Large intestine (tissue), 3 donors: ENCODE measurements around the gene SH2D3C. TPM values are rescaled to one million over a fixed set of nuclear protein-coding genes. Genes with fewer than 3 reads are reported as not detected.

Source experiments
- DNase-seq, 2 donors: peaks; one replicate each; pipeline versions ENCODE4 v3.0.0 to v3.0.0-alpha.2; 2013
- H3K27ac ChIP-seq: one replicate; pipeline ENCODE4 v1.5.1; 2013; ENCODE audit warnings: low read length
- H3K27me3 ChIP-seq: 2 replicates; pipeline ENCODE4 v1.6.1; 2013; ENCODE audit warnings: low read length; ENCODE audit not compliant: control insufficient read depth, insufficient read depth
- H3K36me3 ChIP-seq: 2 replicates; pipeline ENCODE4 v1.6.1; 2013; ENCODE audit warnings: low read length; ENCODE audit not compliant: control insufficient read depth, insufficient read depth
- H3K4me1 ChIP-seq: one replicate; pipeline ENCODE4 v1.6.1; 2013; ENCODE audit warnings: low read length; ENCODE audit not compliant: control insufficient read depth, insufficient read depth
- H3K4me3 ChIP-seq: one replicate; pipeline ENCODE4 v1.5.1; 2013; ENCODE audit warnings: low read length
- H3K9me3 ChIP-seq: one replicate; pipeline ENCODE4 v1.6.1; 2013; ENCODE audit warnings: mild to moderate bottlenecking, low read depth, low read length, moderate library complexity; ENCODE audit not compliant: control insufficient read depth
- WGBS: methylation state at CpG from one replicate; pipeline ENCODE4 v1.1.5; 2013; ENCODE audit warnings: low lambda C conversion rate; ENCODE audit not compliant: insufficient coverage; 5-methylcytosine and 5-hydroxymethylcytosine counted together
- polyA plus RNA-seq: library from polyadenylated mRNA; unstranded; fragments of 120-200 nt; gene quantifications from one replicate; pipeline ENCODE4 v1.2.1, GENCODE V29; 2013

SH2D3C gene
- polyA plus RNA-seq, 1 donor, result 7.4 TPM

DNA sequence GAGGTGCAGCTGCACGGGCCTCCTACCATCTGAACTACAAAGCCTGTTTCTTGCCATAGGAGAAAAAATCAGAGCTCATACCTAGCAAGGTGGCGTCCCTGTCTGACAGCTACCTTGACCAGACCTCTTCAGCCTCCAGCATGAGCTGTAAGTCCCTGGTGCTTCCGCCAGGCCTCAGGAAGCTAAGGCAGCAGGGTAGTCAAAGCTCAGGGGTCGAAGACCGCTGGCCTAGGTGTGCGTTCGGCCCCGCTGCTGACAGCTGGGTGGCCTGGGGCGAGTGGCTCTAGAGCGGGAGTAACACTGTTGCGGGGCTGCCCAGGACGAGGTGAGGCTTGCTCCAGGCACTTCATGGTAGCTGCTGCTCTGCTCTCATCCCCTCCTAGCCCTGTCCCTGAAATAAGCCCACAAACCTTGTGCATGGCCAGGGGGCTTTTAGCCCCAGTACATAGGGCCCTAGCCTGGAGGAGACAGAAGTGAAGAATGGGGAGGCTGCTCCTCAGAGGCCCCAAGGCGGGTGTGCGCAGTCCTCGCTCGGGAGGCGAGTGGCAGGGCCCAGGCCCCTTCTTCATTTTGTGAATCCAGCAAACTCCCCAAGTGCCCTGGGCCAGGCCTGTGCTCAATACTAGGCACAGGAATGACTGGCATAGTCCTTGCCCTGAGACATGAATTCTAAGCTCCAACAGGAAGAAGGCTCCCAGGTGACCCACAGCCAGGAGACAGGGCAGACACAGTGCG is 48.8 kb downstream of the SH2D3C start:
- WGBS, result no CpG with 5 or more reads among the region's 18 CpGs
- DNase-seq, result no peak
- peaks cover 20% of the 10 kb centered on the region for H3K36me3 ChIP-seq
- no peak overlapping the region for H3K4me3 ChIP-seq
- H3K27me3 ChIP-seq, result no peaks in the 10 kb centered on the region
- peaks cover under 1% of the 10 kb centered on the region for H3K9me3 ChIP-seq
- H3K27ac ChIP-seq, result no peak overlapping the region
- H3K4me1 ChIP-seq, result peaks cover 7% of the 10 kb centered on the region

DNA sequence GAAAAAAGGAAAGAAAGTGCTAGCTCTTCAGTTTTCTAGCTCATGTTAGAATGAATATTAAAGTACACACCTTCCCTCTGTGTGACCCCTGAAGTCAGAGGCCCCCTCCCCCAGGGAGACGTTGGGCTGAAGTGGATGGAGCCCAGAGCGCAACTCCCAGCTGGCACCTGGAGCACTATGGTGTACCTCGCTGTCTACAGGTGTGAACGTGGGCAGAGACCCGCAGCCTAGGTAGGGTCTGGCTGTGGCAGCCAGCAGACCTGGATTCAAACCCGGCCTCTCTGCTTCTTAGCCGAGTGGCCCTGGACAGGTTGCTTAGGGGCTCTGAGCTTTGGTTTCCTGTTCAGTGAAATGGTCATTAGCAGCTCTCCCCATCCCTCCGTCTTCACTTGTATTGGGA is 49.7 kb downstream of the SH2D3C start:
- H3K4me3 ChIP-seq, result no peak overlapping the region
- H3K9me3 ChIP-seq, result peaks cover 3% of the 10 kb centered on the region
- no CpG with 5 or more reads among the region's 8 CpGs for WGBS
- H3K27ac ChIP-seq, result no peak overlapping the region
- H3K27me3 ChIP-seq, result no peaks in the 10 kb centered on the region
- DNase-seq, result no peak
- H3K36me3 ChIP-seq, result peaks cover 20% of the 10 kb centered on the region
- no peaks in the 10 kb centered on the region for H3K4me1 ChIP-seq

DNA sequence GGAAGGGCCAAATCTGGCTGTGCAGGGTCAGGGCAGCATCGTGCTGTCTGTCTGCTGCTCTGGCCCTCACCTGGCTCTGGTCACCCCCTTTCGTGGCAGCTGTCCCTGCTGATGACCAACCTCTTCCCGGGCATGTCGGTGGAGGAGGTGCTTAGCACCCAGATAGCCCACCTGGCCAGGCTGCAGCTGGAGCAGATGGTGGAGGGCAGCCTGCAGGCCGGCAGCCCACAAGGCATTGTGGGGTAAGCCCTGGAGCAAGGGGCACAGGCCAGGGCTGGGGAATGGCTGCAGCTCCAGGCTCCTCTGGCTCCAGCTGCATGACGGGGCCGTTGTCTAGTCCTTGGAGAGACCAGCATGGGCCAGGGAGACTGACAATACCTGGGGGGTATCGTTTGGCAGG is 51.6 kb downstream of the SH2D3C start:
- no peak for DNase-seq
- H3K9me3 ChIP-seq, result peaks cover 3% of the 10 kb centered on the region
- H3K27ac ChIP-seq, result no peak overlapping the region
- no CpG with 5 or more reads among the region's 8 CpGs for WGBS
- peaks cover 6% of the 10 kb centered on the region for H3K36me3 ChIP-seq
- H3K4me1 ChIP-seq, result no peaks in the 10 kb centered on the region
- H3K27me3 ChIP-seq, result no peaks in the 10 kb centered on the region
- no peak overlapping the region for H3K4me3 ChIP-seq

DNA sequence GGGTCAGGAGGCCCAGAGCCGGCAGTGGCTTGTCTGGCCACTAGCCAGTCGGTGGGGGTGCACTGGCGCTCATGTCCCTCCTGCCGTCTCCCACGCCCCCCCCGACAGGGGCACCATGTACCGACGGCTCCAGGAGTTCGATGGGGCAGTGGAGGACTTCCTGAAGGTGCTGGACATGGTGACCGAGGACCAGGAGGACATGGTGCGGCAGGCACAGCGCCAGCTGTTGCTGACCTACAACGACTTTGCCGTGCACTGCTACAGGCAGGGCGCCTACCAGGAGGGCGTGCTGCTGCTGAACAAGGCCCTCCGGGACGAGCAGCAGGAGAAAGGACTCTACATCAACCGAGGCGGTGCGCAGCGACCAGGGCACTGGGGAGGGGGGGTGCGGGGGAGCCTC is 54.5 kb downstream of the SH2D3C start:
- H3K27ac ChIP-seq, result no peak overlapping the region
- no peak for DNase-seq

DNA sequence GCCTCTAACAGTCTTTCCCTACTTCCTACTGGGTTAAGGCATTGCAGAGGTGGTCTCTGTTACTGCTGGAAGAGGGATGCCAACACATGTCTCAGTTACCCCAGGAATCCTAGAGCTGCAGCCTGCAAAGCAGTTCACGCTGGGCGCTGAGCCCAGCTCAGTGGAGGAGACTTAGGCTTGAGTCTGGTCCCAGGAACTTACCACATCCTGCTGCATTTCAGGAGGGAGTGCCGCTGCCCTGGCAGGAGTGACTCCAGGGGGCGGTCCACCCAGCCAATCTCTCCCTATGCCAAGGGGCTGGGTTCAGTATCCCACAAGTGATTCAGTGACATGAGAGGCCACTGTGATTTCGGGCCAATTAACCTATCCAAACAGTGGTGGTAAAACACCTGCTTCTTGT is 55.0 kb downstream of the SH2D3C start:
- H3K27me3 ChIP-seq, result no peaks in the 10 kb centered on the region
- no peaks in the 10 kb centered on the region for H3K36me3 ChIP-seq
- no peak overlapping the region for H3K27ac ChIP-seq
- DNase-seq, result no peak
- no CpG with 5 or more reads among the region's 5 CpGs for WGBS
- H3K4me1 ChIP-seq, result no peaks in the 10 kb centered on the region
- no peak overlapping the region for H3K4me3 ChIP-seq
- peaks cover 3% of the 10 kb centered on the region for H3K9me3 ChIP-seq

More for the DNA sequence above, 54.5 kb downstream of the SH2D3C start:
- Histone ChIP-seq H3K4me3 (no peak overlapping the region), H3K9me3 (peaks cover 3% of the 10 kb centered on the region), H3K27me3 (no peaks in the 10 kb centered on the region), H3K4me1 (no peaks in the 10 kb centered on the region), H3K36me3 (no peaks in the 10 kb centered on the region)
- WGBS, result no CpG with 5 or more reads among the region's 23 CpGs

DNA sequence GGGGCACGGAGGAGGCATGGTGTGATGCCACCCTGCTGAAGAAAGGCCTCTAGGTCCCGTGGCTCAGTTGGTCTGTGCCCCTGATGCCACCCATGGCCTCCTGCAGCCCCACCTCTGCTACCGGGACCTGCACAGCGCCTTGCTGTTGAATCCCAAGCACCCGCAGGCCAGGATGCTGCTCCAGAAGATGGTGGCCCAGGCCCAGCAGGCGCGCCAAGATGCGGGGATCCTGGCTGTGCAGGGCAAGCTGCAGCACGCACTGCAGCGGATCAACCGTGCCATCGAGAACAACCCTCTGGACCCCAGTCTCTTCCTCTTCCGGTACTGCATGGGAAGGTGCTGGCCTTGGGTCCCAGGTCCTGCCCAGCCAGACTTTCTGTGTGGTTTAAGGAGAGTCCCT is 55.5 kb downstream of the SH2D3C start:
- no CpG with 5 or more reads among the region's 13 CpGs for WGBS

DNA sequence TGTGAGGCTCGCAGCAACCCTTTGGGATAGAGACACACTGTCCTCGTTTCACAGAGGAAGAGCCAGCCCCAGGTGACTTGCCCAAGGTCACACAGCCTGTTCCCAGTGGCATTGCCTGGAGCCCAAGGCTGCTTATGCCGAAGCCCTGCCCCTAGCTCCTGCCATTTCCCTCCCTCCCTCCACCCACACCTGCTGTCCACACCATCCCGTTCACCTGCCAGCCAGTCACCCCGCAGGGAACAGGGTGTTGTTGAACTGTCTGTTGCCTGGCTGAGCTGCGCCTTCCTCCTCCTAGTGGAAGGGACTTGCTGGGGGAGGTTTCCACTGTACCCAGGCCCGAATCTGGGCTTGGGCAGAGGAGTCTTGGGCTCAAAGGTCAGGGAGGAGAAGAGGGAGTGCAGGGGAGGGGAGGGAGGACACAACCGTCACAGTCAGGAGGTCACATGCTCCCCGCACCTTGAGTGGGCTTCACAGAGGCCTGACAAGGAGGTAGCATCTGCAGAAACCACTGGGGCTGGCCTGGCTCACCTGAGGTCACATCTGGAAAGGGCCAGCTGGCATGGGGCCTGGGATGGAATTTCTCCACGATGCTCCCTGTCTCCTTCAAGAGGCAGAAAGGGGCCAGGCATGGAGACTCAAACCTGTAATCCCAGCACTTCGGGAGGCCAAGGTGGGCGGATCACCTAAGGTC is 56.3 kb downstream of the SH2D3C start:
- no peaks in the 10 kb centered on the region for H3K4me1 ChIP-seq
- H3K9me3 ChIP-seq, result peaks cover 3% of the 10 kb centered on the region
- H3K4me3 ChIP-seq, result no peak overlapping the region
- DNase-seq, result no peak
- no CpG with 5 or more reads among the region's 12 CpGs for WGBS
- no peaks in the 10 kb centered on the region for H3K27me3 ChIP-seq
- no peak overlapping the region for H3K27ac ChIP-seq
- H3K36me3 ChIP-seq, result no peaks in the 10 kb centered on the region

More for the DNA sequence above, 55.5 kb downstream of the SH2D3C start:
- no peak overlapping the region for H3K4me3 ChIP-seq
- DNase-seq, result no peak
- no peaks in the 10 kb centered on the region for H3K36me3 ChIP-seq
- peaks cover 3% of the 10 kb centered on the region for H3K9me3 ChIP-seq
- H3K27me3 ChIP-seq, result no peaks in the 10 kb centered on the region
- no peaks in the 10 kb centered on the region for H3K4me1 ChIP-seq
- H3K27ac ChIP-seq, result no peak overlapping the region

DNA sequence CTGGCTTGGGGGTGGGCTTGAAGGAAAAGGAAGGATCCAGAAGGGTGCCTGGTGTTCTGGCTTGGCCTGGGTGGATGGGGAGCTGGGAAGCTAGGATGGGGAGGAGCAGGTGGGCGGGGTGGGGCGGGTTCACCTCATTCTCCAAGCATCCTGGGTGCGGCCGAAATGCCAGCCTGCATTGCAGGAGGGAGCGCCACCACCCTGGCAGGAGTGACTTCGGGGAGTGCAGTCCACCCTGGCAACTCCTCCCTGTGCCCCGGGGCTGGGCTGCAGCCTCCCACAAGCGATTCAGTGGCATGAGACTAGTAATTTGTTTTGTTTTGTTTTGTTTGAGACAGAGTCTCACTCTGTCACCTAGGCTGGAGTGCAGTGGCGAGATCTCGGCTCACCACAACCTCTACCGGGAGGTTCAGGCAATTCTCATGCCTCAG is 57.1 kb downstream of the SH2D3C start:
- no peaks in the 10 kb centered on the region for H3K36me3 ChIP-seq
- peaks cover 3% of the 10 kb centered on the region for H3K9me3 ChIP-seq
- no CpG with 5 or more reads among the region's 11 CpGs for WGBS

DNA sequence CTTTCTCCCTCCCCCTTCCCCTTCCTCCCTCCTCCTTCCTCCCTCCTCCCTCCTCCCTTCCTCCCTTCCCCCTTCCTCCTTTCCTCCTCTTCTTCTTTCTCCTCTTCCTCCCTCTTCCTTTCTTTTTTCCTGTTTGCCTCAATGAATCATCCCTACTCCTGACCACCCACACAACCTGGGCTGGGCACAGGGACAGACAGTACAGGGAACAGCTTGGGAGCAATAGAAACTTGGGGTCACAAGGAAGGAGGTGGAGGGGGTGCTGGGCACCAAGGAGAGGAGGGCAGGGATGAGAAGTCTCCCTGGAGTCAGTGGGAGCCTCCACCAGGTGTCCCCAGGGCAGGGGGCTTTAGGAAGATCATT is 57.6 kb downstream of the SH2D3C start:
- peaks cover 3% of the 10 kb centered on the region for H3K9me3 ChIP-seq
- no peak overlapping the region for H3K27ac ChIP-seq
- DNase-seq, result no peak
- H3K27me3 ChIP-seq, result no peaks in the 10 kb centered on the region
- no peak overlapping the region for H3K4me3 ChIP-seq
- H3K36me3 ChIP-seq, result no peaks in the 10 kb centered on the region
- peaks cover 4% of the 10 kb centered on the region for H3K4me1 ChIP-seq

More for the DNA sequence above, 57.1 kb downstream of the SH2D3C start:
- Histone ChIP-seq H3K4me3 (no peak overlapping the region), H3K27ac (no peak overlapping the region), H3K4me1 (no peaks in the 10 kb centered on the region), H3K27me3 (no peaks in the 10 kb centered on the region)
- no peak for DNase-seq

DNA sequence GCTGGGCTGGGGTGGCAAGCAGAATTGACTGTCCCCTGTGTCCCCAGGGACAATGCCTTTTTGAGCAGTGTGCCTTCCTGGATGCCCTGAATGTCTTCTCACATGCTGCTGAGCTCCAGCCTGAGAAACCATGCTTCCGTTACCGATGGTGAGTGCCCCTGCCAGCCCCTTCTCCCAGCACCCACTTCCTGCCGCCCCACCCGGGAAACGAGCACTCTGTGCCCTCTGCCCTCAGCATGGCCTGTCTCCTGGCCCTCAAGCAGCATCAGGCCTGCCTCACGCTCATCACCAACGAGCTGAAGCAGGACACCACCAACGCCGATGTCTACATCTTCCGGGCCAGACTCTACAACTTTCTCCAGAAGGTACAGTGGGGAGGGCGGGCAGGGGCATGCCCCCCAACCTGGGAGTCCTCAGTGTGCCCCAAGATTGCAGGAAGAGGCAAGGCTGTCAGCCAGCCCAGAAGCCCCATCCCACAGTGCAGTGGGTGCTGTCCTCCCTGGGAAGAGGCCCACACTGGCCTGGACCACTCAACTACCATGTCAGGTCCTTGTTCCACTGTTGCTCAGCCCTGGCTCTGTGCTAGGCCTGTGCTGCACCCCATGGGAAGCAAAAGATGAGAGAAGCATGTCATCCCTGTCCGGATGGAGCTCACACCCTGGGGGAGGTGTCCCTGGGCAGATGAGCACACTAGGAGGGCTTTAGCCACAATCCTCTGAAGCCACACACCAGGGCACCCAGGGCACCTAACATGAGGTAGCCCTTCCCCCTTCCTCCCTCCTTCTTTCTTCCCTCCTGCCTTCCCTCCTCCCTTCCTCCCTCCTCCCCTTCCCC is 58.2 kb downstream of the SH2D3C start:
- Histone ChIP-seq H3K36me3 (no peaks in the 10 kb centered on the region), H3K27ac (no peak overlapping the region), H3K9me3 (peaks cover 3% of the 10 kb centered on the region), H3K4me3 (no peak overlapping the region), H3K27me3 (no peaks in the 10 kb centered on the region), H3K4me1 (peaks cover 4% of the 10 kb centered on the region)
- no peak for DNase-seq
- no CpG with 5 or more reads among the region's 12 CpGs for WGBS
